ENCODE data around the gene TEK.

Gene TEK

GRCh38 chr9:27094640-27095298 lies 14.3 kb upstream of the TEK start:
- Histone ChIP-seq H3K27me3 (ENCODE audit: insufficient read depth, low read length, poor library complexity, severe bottlenecking) (no peaks in the 10 kb centered on the region), H3K9me2 (replicated peaks; ENCODE audit: low read depth, low read length) (no peaks in the 10 kb centered on the region), H3K4me3 (ENCODE audit: low read length, poor library complexity, severe bottlenecking) (no peak overlapping the region), H3K36me3 (ENCODE audit: insufficient read depth, low read length) (no peaks in the 10 kb centered on the region), H3K4me2 (ENCODE audit: low read depth, low read length, poor library complexity, severe bottlenecking) (no peak overlapping the region), H3K9me3 (ENCODE audit: insufficient read depth, low read depth, low read length) (no peaks in the 10 kb centered on the region), H3K9ac (ENCODE audit: low read depth, low read length, poor library complexity, severe bottlenecking) (no peak overlapping the region), H3K4me1 (ENCODE audit: insufficient read depth, low read length, poor library complexity, severe bottlenecking) (no peaks in the 10 kb centered on the region), H2AFZ (ENCODE audit: low read length) (no peak overlapping the region), H4K20me1 (ENCODE audit: insufficient read depth, low read length, poor library complexity, severe bottlenecking) (no peaks in the 10 kb centered on the region), H3F3A (ENCODE audit: low read depth) (no peaks in the 10 kb centered on the region), H3K79me2 (ENCODE audit: insufficient read depth, low read length) (no peaks in the 10 kb centered on the region)
- TF ChIP-seq EZH2phosphoT487 (IDR thresholded peaks at IDR 0.05; ENCODE audit: borderline replicate concordance) (no peak), CTCF (conservative IDR thresholded peaks at IDR 0.05; ENCODE audit: low read length) (no peak)

- no peaks in the 10 kb centered on the region for H4K20me1 ChIP-seq (ENCODE audit: insufficient read depth, low read length, poor library complexity, severe bottlenecking)
- no peaks in the 10 kb centered on the region for H3K9me2 ChIP-seq (replicated peaks; ENCODE audit: low read depth, low read length)
- no peaks in the 10 kb centered on the region for H3K79me2 ChIP-seq (ENCODE audit: insufficient read depth, low read length)
- no peak overlapping the region for H3K4me2 ChIP-seq (ENCODE audit: low read depth, low read length, poor library complexity, severe bottlenecking)
- H3K27me3 ChIP-seq (ENCODE audit: insufficient read depth, low read length, poor library complexity, severe bottlenecking): no peaks in the 10 kb centered on the region
- no peak overlapping the region for H3K4me3 ChIP-seq (ENCODE audit: low read length, poor library complexity, severe bottlenecking)
- H3K9me3 ChIP-seq (ENCODE audit: insufficient read depth, low read depth, low read length): no peaks in the 10 kb centered on the region
- H3K36me3 ChIP-seq (ENCODE audit: insufficient read depth, low read length): no peaks in the 10 kb centered on the region
- no peaks in the 10 kb centered on the region for H3K4me1 ChIP-seq (ENCODE audit: insufficient read depth, low read length, poor library complexity, severe bottlenecking)
- H2AFZ ChIP-seq (ENCODE audit: low read length): no peak overlapping the region
- no peak overlapping the region for H3K9ac ChIP-seq (ENCODE audit: low read depth, low read length, poor library complexity, severe bottlenecking)
- TF ChIP-seq CTCF (conservative IDR thresholded peaks at IDR 0.05; ENCODE audit: low read length) (no peak), EZH2phosphoT487 (IDR thresholded peaks at IDR 0.05; ENCODE audit: borderline replicate concordance) (no peak)
- no peaks in the 10 kb centered on the region for H3F3A ChIP-seq (ENCODE audit: low read depth)
Observed at GRCh38 chr9:27107241-27107640, 1.8 kb upstream of the TEK start.

DNA sequence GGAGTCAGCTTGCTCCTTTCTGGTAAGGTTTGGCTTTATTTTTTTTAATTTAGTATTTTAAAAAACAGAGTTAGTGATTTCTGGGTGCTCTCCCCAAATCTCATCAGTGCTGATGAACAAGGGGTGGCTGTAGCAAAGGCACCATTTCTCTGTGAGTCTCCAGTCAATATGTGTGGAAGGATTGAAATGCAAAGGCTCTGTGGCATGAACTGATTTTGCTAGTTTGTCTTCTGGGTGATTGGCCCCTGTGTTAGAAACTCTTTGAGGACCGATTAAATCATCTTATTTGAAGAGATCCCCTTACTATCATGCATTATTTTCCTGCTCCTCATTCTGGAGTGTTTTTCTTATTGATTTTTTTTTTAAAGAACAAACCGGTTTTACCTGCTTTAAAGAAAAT lies 596 bp downstream of the TEK start:
- Histone ChIP-seq H3K79me2 (ENCODE audit: insufficient read depth, low read length) (no peaks in the 10 kb centered on the region), H3K4me2 (ENCODE audit: low read depth, low read length, poor library complexity, severe bottlenecking) (no peak overlapping the region), H3K27me3 (ENCODE audit: insufficient read depth, low read length, poor library complexity, severe bottlenecking) (no peaks in the 10 kb centered on the region), H3K4me1 (ENCODE audit: insufficient read depth, low read length, poor library complexity, severe bottlenecking) (no peaks in the 10 kb centered on the region), H2AFZ (ENCODE audit: low read length) (no peak overlapping the region), H3K9me2 (replicated peaks; ENCODE audit: low read depth, low read length) (no peaks in the 10 kb centered on the region), H3K9ac (ENCODE audit: low read depth, low read length, poor library complexity, severe bottlenecking) (no peak overlapping the region), H3F3A (ENCODE audit: low read depth) (no peaks in the 10 kb centered on the region), H4K20me1 (ENCODE audit: insufficient read depth, low read length, poor library complexity, severe bottlenecking) (no peaks in the 10 kb centered on the region), H3K4me3 (ENCODE audit: low read length, poor library complexity, severe bottlenecking) (no peak overlapping the region), H3K36me3 (ENCODE audit: insufficient read depth, low read length) (no peaks in the 10 kb centered on the region), H3K9me3 (ENCODE audit: insufficient read depth, low read depth, low read length) (no peaks in the 10 kb centered on the region)
- no peak for TF ChIP-seq CTCF (conservative IDR thresholded peaks at IDR 0.05; ENCODE audit: low read length)
- no peak for TF ChIP-seq EZH2phosphoT487 (IDR thresholded peaks at IDR 0.05; ENCODE audit: borderline replicate concordance)

Measured in Loucy (cell line).